ENCODE measurements around the gene NSUN4.
"Not testable (repeated sequence)": the region's sequence is repeated elsewhere in the genome, so short reads cannot be mapped to it uniquely, and the experiment has no call there.

- not testable (repeated sequence) for TF ChIP-seq YY1 (IDR thresholded peaks at IDR 0.05; ENCODE audit: insufficient read depth, insufficient read length); ZNF274 (IDR thresholded peaks at IDR 0.05; ENCODE audit: low read depth, low read length)
Measured at GRCh38 chr1:46319960-46320914, 20.4 kb upstream of the NSUN4 start.
